ENCODE results near the gene MFSD6.

The MFSD6 gene

GRCh38 chr2:190468814-190469569 lies 60.8 kb downstream of the MFSD6 start:
- TF ChIP-seq CTCF (IDR thresholded peaks at IDR 0.05; ENCODE audit: insufficient read depth, low read depth, low read length, missing control alignments): no peak

DNA sequence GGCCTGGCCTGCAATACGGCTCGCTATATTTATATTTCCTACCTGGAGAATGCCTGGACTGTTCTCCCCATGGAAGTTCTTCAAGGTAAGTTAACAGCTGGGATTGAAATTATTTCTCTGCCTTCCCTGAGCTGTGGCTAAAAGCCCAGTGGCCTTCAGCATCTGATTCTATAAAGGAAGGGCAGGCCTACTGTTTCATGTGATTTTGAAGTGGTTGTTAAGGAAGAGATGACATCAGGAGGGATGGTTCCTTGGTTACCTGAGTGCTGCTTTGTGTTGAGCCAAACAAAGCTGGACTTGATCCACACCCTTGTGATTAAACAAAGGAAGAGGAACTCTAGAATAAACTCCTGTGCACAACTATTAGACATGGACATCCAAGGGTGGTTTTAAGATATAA lies 61.6 kb downstream of the MFSD6 start:
- no peak for TF ChIP-seq CTCF (IDR thresholded peaks at IDR 0.05; ENCODE audit: insufficient read depth, low read depth, low read length, missing control alignments)
- no peak overlapping the region for H3K4me3 ChIP-seq (ENCODE audit: low read length)
- peak; percentile 90 for DNase-seq (ENCODE audit: low read depth)

More at GRCh38 chr2:190468814-190469569, 60.8 kb downstream of the MFSD6 start:
- no peak overlapping the region for H3K4me3 ChIP-seq (ENCODE audit: low read length)
- DNase-seq (ENCODE audit: low read depth): peak; percentile 89

DNA sequence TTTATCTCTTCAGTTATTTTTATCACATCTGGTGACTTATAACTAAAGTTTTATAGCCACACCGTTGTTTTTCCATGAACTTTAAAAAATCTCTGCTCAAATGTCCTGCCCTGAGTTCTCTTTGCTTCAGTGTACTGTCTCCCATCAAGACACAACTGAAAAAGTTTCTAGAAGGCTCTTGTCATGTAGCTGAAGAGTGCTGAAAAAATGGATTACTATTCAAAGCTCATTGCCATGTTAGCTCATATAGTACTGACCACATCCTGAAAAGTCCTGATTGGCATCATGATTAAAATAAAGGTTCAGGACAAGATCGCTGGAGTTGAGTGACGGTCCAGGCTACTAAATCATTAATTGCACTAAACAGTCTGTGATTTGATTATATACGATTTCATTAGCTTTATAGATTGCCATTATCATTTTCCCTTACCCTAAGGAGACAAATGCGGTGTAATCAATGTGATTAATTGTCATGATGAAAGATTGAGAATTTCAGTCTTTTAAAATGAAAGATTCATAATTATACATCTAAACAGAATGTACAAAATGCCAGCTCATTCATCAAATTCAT lies 62.2 kb downstream of the MFSD6 start:
- no peak for DNase-seq (ENCODE audit: low read depth)
- no peak overlapping the region for H3K4me3 ChIP-seq (ENCODE audit: low read length)
- TF ChIP-seq CTCF (IDR thresholded peaks at IDR 0.05; ENCODE audit: insufficient read depth, low read depth, low read length, missing control alignments): no peak

GRCh38 chr2:190477661-190478454 lies 69.7 kb downstream of the MFSD6 start:
- DNase-seq (ENCODE audit: low read depth): no peak
- no peak overlapping the region for H3K4me3 ChIP-seq (ENCODE audit: low read length)
- no peak for TF ChIP-seq CTCF (IDR thresholded peaks at IDR 0.05; ENCODE audit: insufficient read depth, low read depth, low read length, missing control alignments)

DNA sequence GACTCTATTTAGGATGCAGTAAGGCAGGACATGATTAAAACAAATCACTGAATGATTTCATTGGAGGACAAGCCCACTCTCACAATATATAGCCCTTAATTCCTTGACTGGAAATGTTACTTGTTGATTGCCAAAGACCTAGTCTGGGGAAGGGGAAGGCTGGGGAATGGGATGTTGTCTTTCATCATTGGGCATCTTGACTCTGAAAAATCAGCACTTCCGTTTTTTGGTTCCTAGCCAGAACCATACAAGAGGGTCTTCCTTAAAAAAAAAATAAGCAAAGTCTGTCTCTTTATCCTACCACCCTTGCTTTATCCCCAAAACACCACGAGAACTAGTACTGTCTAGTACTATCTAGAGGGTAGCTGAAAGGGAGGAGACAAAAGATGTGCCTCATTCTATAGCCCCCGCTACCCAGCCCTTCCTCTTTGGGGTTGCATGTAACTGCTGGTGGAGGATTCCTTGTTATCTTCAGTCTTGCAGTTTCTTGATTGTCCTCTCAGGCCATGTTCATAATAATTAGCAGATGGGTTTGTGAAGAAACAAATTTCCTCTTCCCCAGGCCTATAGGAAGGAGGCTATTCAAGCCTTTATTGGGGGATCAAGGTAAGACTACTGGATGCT lies 70.5 kb downstream of the MFSD6 start:
- no peak for DNase-seq (ENCODE audit: low read depth)
- no peak for TF ChIP-seq CTCF (IDR thresholded peaks at IDR 0.05; ENCODE audit: insufficient read depth, low read depth, low read length, missing control alignments)
- no peak overlapping the region for H3K4me3 ChIP-seq (ENCODE audit: low read length)

GRCh38 chr2:190481339-190481738 lies 73.2 kb downstream of the MFSD6 start:
- DNase-seq (ENCODE audit: low read depth): no peak
- H3K4me3 ChIP-seq (ENCODE audit: low read length): no peak overlapping the region
- TF ChIP-seq CTCF (IDR thresholded peaks at IDR 0.05; ENCODE audit: insufficient read depth, low read depth, low read length, missing control alignments): no peak

Data from epithelial cell of esophagus (primary cell).